ENCODE measurements around the gene ZNF511.

Gene ZNF511

GRCh38 chr10:133355991-133356390 is 47.3 kb downstream of the ZNF511 start:
- DNase-seq = no peak

GRCh38 chr10:133356549-133357284 is 48.0 kb downstream of the ZNF511 start:
- no peak for DNase-seq

GRCh38 chr10:133357285-133358161 is 48.8 kb downstream of the ZNF511 start, which contains the start of gene FUOM:
TSS of gene FUOM (minus strand) at chr10:133358019. CDS start at chr10:133358007, 12 bp downstream.
- peak; percentile 90 to 91 for DNase-seq

- DNase-seq = no peak
Observed at GRCh38 chr10:133358162-133358924, 49.6 kb downstream of the ZNF511 start.

- DNase-seq = no peak
Observed at GRCh38 chr10:133358925-133359310, 50.2 kb downstream of the ZNF511 start.

- DNase-seq = no peak
Observed at GRCh38 chr10:133359554-133359971, 50.8 kb downstream of the ZNF511 start.

- DNase-seq = no peak
Observed at GRCh38 chr10:133359972-133360610, 51.4 kb downstream of the ZNF511 start.

- DNase-seq = no peak
Observed at GRCh38 chr10:133361227-133361626, 52.5 kb downstream of the ZNF511 start.

GRCh38 chr10:133361773-133362441 is 53.2 kb downstream of the ZNF511 start:
- DNase-seq = no peak

Data from Kasumi-1 (cell line).